Natural killer cell (primary cell): ENCODE data around the gene ECHS1. TPM values are rescaled to one million over a fixed set of nuclear protein-coding genes. Genes with fewer than 3 reads are reported as not detected.
A peak's percentile ranks its signal among the peaks of the same experiment; 100 is the strongest.
"Not testable (repeated sequence)": the region's sequence is repeated elsewhere in the genome, so short reads cannot be mapped to it uniquely, and the experiment has no call there.

Experiments used
- ATAC-seq, 3 donors: fragments of 150-1000 bp in 2 of 3; fragments of 200-7000 bp in 1 of 3; cut with Tn5 transposase; 1 replicate in 1 of 3; 2 replicates in 2 of 3; pipeline ENCODE4 v1.10.0; 2021; ENCODE audit warnings: mild to moderate bottlenecking in 2 of 3, moderate library complexity in 2 of 3
- DNase-seq, 2 donors: peaks; one replicate each; pipeline versions ENCODE4 v3.0.0 to v3.0.0-alpha.2; 2013 to 2021; ENCODE audit warnings: mixed read lengths in 1 of 2
- H3K27ac ChIP-seq: one replicate; pipeline ENCODE4 v1.5.1; 2013; ENCODE audit warnings: mild to moderate bottlenecking, low read length
- H3K27me3 ChIP-seq: one replicate; pipeline ENCODE4 v1.6.1; 2013; ENCODE audit warnings: low read length; ENCODE audit not compliant: control insufficient read depth, insufficient read depth
- H3K36me3 ChIP-seq: one replicate; pipeline ENCODE4 v1.6.1; 2013; ENCODE audit warnings: low read length; ENCODE audit not compliant: control insufficient read depth, insufficient read depth
- H3K4me1 ChIP-seq: one replicate; pipeline ENCODE4 v1.6.1; 2013; ENCODE audit warnings: low read length; ENCODE audit not compliant: control insufficient read depth, insufficient read depth
- H3K4me3 ChIP-seq: one replicate; pipeline ENCODE4 v1.5.1; 2013; ENCODE audit warnings: low read length
- H3K9me3 ChIP-seq: one replicate; pipeline ENCODE4 v1.6.1; 2013; ENCODE audit warnings: low read length; ENCODE audit not compliant: control insufficient read depth, insufficient read depth
- H3K27ac Mint-ChIP-seq, 2 donors: one replicate each; pipeline ENCODE4 v1.8.0; 2022; ENCODE audit warnings: mild to moderate bottlenecking in 2 of 2, mixed read lengths in 2 of 2, moderate library complexity in 1 of 2
- H3K27me3 Mint-ChIP-seq, 2 donors: one replicate each; pipeline ENCODE4 v1.8.0; 2022; ENCODE audit warnings: low read depth in 2 of 2, mixed read lengths in 2 of 2
- H3K36me3 Mint-ChIP-seq: one replicate; pipeline ENCODE4 v1.8.0; 2022; ENCODE audit warnings: mixed read lengths
- H3K4me1 Mint-ChIP-seq, 2 donors: one replicate each; pipeline ENCODE4 v1.8.0; 2022; ENCODE audit warnings: mixed read lengths in 2 of 2
- H3K4me3 Mint-ChIP-seq: one replicate; pipeline ENCODE4 v1.8.0; 2022; ENCODE audit warnings: mild to moderate bottlenecking, moderate library complexity, mixed read lengths
- H3K9me3 Mint-ChIP-seq, 2 donors: one replicate each; pipeline ENCODE4 v1.8.0; 2022; ENCODE audit warnings: mixed read lengths in 2 of 2
- WGBS: methylation state at CpG from one replicate; pipeline ENCODE4 v1.1.7; 2013; ENCODE audit warnings: missing lambda C conversion rate; ENCODE audit not compliant: insufficient coverage; 5-methylcytosine and 5-hydroxymethylcytosine counted together
- intact Hi-C: fragments of 100-400 bp; cut with micrococcal nuclease; formaldehyde crosslinking; loops from one replicate; pipeline ENCODE4 v1.14.2; 2022
- total RNA-seq, 4 donors: library from RNA; stranded (reverse); fragments of 120-200 nt in 1 of 4; gene quantifications; one replicate each; pipeline versions ENCODE4 v1.2.3 to v1.2.4, GENCODE V29; 2013 to 2022
- TF ChIP-seq, protein P1 (sequence below): fragments of 200-600 bp; IDR thresholded peaks from one replicate; pipeline ENCODE4 v1.8.0; 2022; ENCODE audit warnings: antibody characterized with exemption

ECHS1 gene
- total RNA-seq, 3 donors from 2014 or later (not counting 1 experiment from before 2014, with no cell fraction given): 17.7 to 21.3 (median 19.9) TPM

GRCh38 chr10:133377818-133378250 is 4.7 kb upstream of the ECHS1 start:
- no peaks in the 10 kb centered on the region for H3K27me3 Mint-ChIP-seq
- no peaks in the 10 kb centered on the region for H3K9me3 Mint-ChIP-seq
- H3K4me3 ChIP-seq: peak overlapping the region; percentile 89
- peak overlapping the region in 1 of 2 donors; percentile 44 for H3K27ac Mint-ChIP-seq
- H3K9me3 ChIP-seq: no peaks in the 10 kb centered on the region
- 43% methylated on average over 20 of the region's 20 CpGs for WGBS
- no peaks in the 10 kb centered on the region for H3K27me3 ChIP-seq
- intact Hi-C loops: no loop called here
- H3K4me1 Mint-ChIP-seq: peaks cover 0 to 24% of the 10 kb centered on the region in 2 donors
- H3K36me3 ChIP-seq: no peaks in the 10 kb centered on the region
- no peak overlapping the region for H3K27ac ChIP-seq
- DNase-seq (no peak), ATAC-seq (no peak)
- TF ChIP-seq, protein P1, sequence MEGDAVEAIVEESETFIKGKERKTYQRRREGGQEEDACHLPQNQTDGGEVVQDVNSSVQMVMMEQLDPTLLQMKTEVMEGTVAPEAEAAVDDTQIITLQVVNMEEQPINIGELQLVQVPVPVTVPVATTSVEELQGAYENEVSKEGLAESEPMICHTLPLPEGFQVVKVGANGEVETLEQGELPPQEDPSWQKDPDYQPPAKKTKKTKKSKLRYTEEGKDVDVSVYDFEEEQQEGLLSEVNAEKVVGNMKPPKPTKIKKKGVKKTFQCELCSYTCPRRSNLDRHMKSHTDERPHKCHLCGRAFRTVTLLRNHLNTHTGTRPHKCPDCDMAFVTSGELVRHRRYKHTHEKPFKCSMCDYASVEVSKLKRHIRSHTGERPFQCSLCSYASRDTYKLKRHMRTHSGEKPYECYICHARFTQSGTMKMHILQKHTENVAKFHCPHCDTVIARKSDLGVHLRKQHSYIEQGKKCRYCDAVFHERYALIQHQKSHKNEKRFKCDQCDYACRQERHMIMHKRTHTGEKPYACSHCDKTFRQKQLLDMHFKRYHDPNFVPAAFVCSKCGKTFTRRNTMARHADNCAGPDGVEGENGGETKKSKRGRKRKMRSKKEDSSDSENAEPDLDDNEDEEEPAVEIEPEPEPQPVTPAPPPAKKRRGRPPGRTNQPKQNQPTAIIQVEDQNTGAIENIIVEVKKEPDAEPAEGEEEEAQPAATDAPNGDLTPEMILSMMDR: no peak
- H3K4me3 Mint-ChIP-seq: peak overlapping the region; percentile 86
- H3K36me3 Mint-ChIP-seq: no peaks in the 10 kb centered on the region
- peaks cover 45% of the 10 kb centered on the region for H3K4me1 ChIP-seq

DNA sequence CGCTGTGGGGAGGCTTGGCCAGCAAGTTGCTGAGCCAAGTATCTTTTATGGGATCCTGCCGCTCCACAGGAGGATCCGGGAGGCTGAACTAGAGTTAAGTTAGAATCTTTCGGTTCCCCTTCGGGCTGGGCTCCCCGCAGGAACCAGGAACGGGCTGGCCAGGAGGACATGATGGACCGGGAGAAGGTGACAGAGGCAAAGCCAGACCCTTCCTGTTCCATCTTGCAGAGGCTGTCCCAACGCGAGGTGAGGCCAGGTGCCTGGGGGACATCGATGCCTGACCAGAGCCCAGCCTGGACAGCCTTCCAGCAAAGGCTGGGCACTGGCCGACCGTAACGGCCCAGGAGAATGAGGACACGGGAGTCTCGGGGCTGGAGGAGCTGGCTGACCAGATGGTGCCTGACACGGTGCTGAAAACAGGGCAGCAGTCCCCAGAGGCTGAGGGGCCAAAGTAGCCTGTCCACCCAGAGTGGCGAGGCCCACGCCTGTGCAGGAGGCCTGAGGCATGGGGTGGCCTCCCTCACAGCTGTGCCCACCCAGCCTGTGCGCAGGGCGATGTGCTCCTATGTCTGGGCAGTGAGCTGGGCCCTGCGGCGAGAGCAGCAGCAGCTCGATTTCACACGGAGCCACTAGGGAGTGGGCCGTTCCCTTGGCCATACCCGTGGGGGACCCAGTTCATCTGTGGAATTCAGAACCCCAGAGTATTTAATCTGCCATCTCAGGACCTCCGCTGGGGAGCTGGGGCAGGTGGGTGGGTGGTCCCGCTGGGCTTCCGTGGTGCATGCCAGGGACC is 4.1 kb upstream of the ECHS1 start:
- Mint-ChIP-seq H3K4me1 (peaks cover 0 to 24% of the 10 kb centered on the region in 2 donors), H3K9me3 (no peaks in the 10 kb centered on the region), H3K27ac (no peak overlapping the region), H3K4me3 (peak overlapping the region; percentile 86), H3K36me3 (no peaks in the 10 kb centered on the region), H3K27me3 (no peaks in the 10 kb centered on the region)
- Histone ChIP-seq H3K36me3 (no peaks in the 10 kb centered on the region), H3K27me3 (no peaks in the 10 kb centered on the region), H3K4me3 (no peak overlapping the region), H3K9me3 (no peaks in the 10 kb centered on the region), H3K27ac (no peak overlapping the region), H3K4me1 (peaks cover 50% of the 10 kb centered on the region)
- TF ChIP-seq, protein P1: no peak
- WGBS: 96% methylated on average over 30 of the region's 30 CpGs
- DNase-seq: no peak
- intact Hi-C loops: no loop called here
- no peak for ATAC-seq

GRCh38 chr10:133376183-133376582 is 3.0 kb upstream of the ECHS1 start:
- H3K4me3 Mint-ChIP-seq: peak overlapping the region; percentile 75
- peaks cover 47% of the 10 kb centered on the region for H3K4me1 ChIP-seq

GRCh38 chr10:133375357-133376115 is 2.4 kb upstream of the ECHS1 start:
- ATAC-seq (no peak), DNase-seq (no peak)
- Histone ChIP-seq H3K4me3 (no peak overlapping the region), H3K27ac (no peak overlapping the region), H3K4me1 (peaks cover 42% of the 10 kb centered on the region), H3K36me3 (peaks cover under 1% of the 10 kb centered on the region), H3K9me3 (no peaks in the 10 kb centered on the region), H3K27me3 (no peaks in the 10 kb centered on the region)
- intact Hi-C loops: no loop called here
- TF ChIP-seq, protein P1: no peak
- H3K9me3 Mint-ChIP-seq: no peaks in the 10 kb centered on the region
- peak overlapping the region; percentile 65 for H3K4me3 Mint-ChIP-seq
- no peaks in the 10 kb centered on the region for H3K27me3 Mint-ChIP-seq
- no peaks in the 10 kb centered on the region for H3K36me3 Mint-ChIP-seq
- peak overlapping the region in 1 of 2 donors; percentile 27 for H3K27ac Mint-ChIP-seq
- 97% methylated on average over 11 of the region's 12 CpGs for WGBS
- peaks cover 0 to 22% of the 10 kb centered on the region in 2 donors for H3K4me1 Mint-ChIP-seq

More at GRCh38 chr10:133376183-133376582, 3.0 kb upstream of the ECHS1 start:
- H3K4me3 ChIP-seq, H3K27me3 ChIP-seq, H3K36me3 Mint-ChIP-seq, H3K27ac ChIP-seq, DNase-seq, H3K9me3 ChIP-seq, H3K27me3 Mint-ChIP-seq, H3K9me3 Mint-ChIP-seq, ATAC-seq, H3K36me3 ChIP-seq, intact Hi-C loops, H3K27ac Mint-ChIP-seq: not testable (repeated sequence)
- WGBS: 93% methylated on average over 5 of the region's 5 CpGs
- peaks cover 0 to 24% of the 10 kb centered on the region in 2 donors for H3K4me1 Mint-ChIP-seq
